ENCODE results near the gene THRA. TPM values are rescaled to one million over a fixed set of nuclear protein-coding genes. Genes with fewer than 3 reads are reported as not detected.
A peak's percentile ranks its signal among the peaks of the same experiment; 100 is the strongest.

The THRA gene
- polyA plus RNA-seq, 1 experiment = 43.3 TPM

- Histone ChIP-seq H3K4me3 (ENCODE audit: low read depth, low read length) (peak overlapping the region; percentile 97), H3K36me3 (ENCODE audit: control insufficient read depth, insufficient read depth, low read length) (no peaks in the 10 kb centered on the region; the same call in 1 of the 2 replicates), H3K27me3 (ENCODE audit: control insufficient read depth, insufficient read depth, low read length) (no peaks in the 10 kb centered on the region)
- no peak for DNase-seq (ENCODE audit: low read depth)
- ChIA-PET CTCF (interaction anchor here (0.8 to 5.6 kb wide), 14 partner anchors 10 to 126 kb away, joined by 3 to 83 read pairs (median 6); partner anchors contain the start of genes CSF3, MED24 and NR1D1), POLR2A (interaction anchor here (0.9 to 1.1 kb wide), 2 partner anchors 34 to 48 kb away, joined by 4 to 7 read pairs; no protein-coding TSS in a partner anchor)
- TF ChIP-seq CTCF (IDR thresholded peaks at IDR 0.05; ENCODE audit: insufficient read depth, low read depth, low read length) = no peak
Observed at GRCh38 chr17:40064971-40065768, 2.4 kb downstream of the THRA start.

DNA sequence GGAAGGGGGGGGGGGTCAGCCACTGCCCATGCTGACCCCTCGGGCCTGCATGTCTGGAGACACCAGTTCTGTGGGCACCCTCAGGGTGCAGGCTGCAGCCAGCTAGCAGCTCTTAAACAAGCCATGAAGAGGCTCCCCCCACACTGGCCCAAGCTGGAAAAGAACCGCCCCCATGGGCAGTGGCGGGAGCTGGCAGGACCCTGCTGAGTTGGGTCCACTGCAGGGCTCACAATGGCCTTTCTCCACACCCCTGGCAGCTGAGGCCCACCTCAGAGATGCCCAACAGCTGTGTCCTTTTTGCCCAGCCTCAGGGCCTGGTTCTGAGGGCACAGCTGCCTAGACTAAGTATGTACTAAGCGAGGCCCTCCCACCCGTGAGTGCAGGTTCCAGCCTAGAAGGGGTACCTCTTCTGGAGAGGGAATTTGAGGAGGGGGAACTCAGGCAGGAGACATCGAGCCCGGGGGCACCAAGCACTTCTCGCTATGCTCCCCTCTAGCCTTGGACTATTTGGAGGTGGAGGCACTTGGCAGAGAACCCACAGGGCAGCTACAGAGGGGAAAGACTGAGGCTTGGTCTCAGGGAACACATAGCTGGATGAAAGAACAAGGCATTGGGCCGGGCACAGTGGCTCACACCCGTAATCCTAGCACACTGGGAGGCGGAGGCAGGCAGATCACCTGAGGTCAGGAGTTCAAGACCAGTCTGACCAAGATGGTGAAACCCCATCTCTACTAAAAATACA lies 3.2 kb downstream of the THRA start:
- no peak for TF ChIP-seq CTCF (IDR thresholded peaks at IDR 0.05; ENCODE audit: insufficient read depth, low read depth, low read length)
- Histone ChIP-seq H3K4me3 (ENCODE audit: low read depth, low read length) (no peak overlapping the region), H3K27me3 (ENCODE audit: control insufficient read depth, insufficient read depth, low read length) (no peaks in the 10 kb centered on the region), H3K36me3 (ENCODE audit: control insufficient read depth, insufficient read depth, low read length) (no peaks in the 10 kb centered on the region; the same call in 1 of the 2 replicates)
- no peak for DNase-seq (ENCODE audit: low read depth)
- ChIA-PET CTCF (interaction anchor here (0.9 to 5.6 kb wide), 14 partner anchors 9 to 125 kb away, joined by 3 to 83 read pairs (median 6); partner anchors contain the start of genes CSF3, MED24 and NR1D1), POLR2A (interaction anchor here (0.9 to 1.1 kb wide), 2 partner anchors 33 to 47 kb away, joined by 4 to 7 read pairs; no protein-coding TSS in a partner anchor)

- DNase-seq (ENCODE audit: low read depth) = no peak
- Histone ChIP-seq H3K36me3 (ENCODE audit: control insufficient read depth, insufficient read depth, low read length) (no peaks in the 10 kb centered on the region; the same call in 1 of the 2 replicates), H3K27me3 (ENCODE audit: control insufficient read depth, insufficient read depth, low read length) (no peaks in the 10 kb centered on the region), H3K4me3 (ENCODE audit: low read depth, low read length) (no peak overlapping the region)
- ChIA-PET POLR2A (no interaction called here), CTCF (interaction anchor here (2.0 to 5.6 kb wide), 5 partner anchors 8 to 45 kb away, joined by 6 to 83 read pairs (median 14); partner anchors contain the start of gene NR1D1)
- TF ChIP-seq CTCF (IDR thresholded peaks at IDR 0.05; ENCODE audit: insufficient read depth, low read depth, low read length) = no peak
Observed at GRCh38 chr17:40067710-40068109, 4.9 kb downstream of the THRA start.

GRCh38 chr17:40068129-40068581 lies 5.4 kb downstream of the THRA start:
- POLR2A ChIA-PET = no interaction called here
- CTCF ChIA-PET = interaction anchor here (1.1 to 5.6 kb wide), 6 partner anchors 7 to 377 kb away, joined by 3 to 70 read pairs (median 11); partner anchors contain the start of gene NR1D1
- no peak for DNase-seq (ENCODE audit: low read depth)
- no peaks in the 10 kb centered on the region; the same call in 1 of the 2 replicates for H3K36me3 ChIP-seq (ENCODE audit: control insufficient read depth, insufficient read depth, low read length)
- TF ChIP-seq CTCF (IDR thresholded peaks at IDR 0.05; ENCODE audit: insufficient read depth, low read depth, low read length) = no peak
- H3K27me3 ChIP-seq (ENCODE audit: control insufficient read depth, insufficient read depth, low read length) = no peaks in the 10 kb centered on the region
- peak overlapping the region; percentile 8; the same call in 1 of the 2 replicates for H3K4me3 ChIP-seq (ENCODE audit: low read depth, low read length)

Data from BJ (cell line).